BLaER1 (cell line): Measurements from ENCODE around the gene CACNA1C.

Experiments used
- H3K27ac ChIP-seq: shearing (Covaris generic); formaldehyde crosslinking; 2 replicates; pipeline ENCODE4 v1.8.1; 2022
- H3K27me3 ChIP-seq: shearing (Covaris generic); formaldehyde crosslinking; 2 replicates; pipeline ENCODE4 v1.8.1; 2022
- H3K36me3 ChIP-seq: shearing (Covaris generic); formaldehyde crosslinking; 2 replicates; pipeline ENCODE4 v1.8.1; 2022
- H3K4me1 ChIP-seq: shearing (Covaris generic); formaldehyde crosslinking; 2 replicates; pipeline ENCODE4 v1.8.1; 2022
- H3K4me2 ChIP-seq: shearing (Covaris generic); formaldehyde crosslinking; 2 replicates; pipeline ENCODE4 v1.8.1; 2022
- H3K4me3 ChIP-seq: shearing (Covaris generic); formaldehyde crosslinking; 2 replicates; pipeline ENCODE4 v1.8.1; 2022
- H3K9ac ChIP-seq: shearing (Covaris generic); formaldehyde crosslinking; 2 replicates; pipeline ENCODE4 v1.8.1; 2022
- H3K9me3 ChIP-seq: shearing (Covaris generic); formaldehyde crosslinking; 2 replicates; pipeline ENCODE4 v1.8.1; 2022
- H4K20me1 ChIP-seq: shearing (Covaris generic); formaldehyde crosslinking; 2 replicates; pipeline ENCODE4 v1.8.1; 2022
- Cebpa-rat ChIP-seq: shearing (Covaris generic); IDR thresholded peaks from 2 replicates; pipeline ENCODE4 v1.8.1; 2022

The CACNA1C gene

DNA sequence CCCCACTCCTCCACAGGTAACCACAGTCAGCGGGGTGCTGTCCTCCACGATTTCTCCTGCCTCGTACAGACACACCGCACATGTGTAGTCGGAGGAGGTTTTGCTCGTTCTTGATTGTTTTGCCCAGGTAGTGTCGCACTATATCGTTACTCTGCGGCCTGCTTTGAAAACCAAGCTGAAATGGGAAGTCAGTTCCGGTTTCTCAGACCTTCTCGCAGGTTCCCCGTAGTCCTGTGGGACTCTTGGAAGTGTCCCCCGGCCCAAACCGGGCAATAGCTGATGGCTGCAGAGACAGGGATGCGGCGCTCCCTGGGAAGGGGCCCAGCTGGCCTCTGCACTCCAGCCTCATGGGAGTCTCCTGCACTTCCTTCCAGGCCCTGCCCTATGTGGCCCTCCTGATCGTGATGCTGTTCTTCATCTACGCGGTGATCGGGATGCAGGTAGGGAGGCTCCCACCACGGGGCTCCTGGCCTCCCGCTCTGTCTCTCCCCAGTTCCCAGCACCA lies 600.7 kb downstream of the CACNA1C start:
- Histone ChIP-seq H3K36me3 (no peaks in the 10 kb centered on the region), H3K9ac (no peak overlapping the region), H3K4me2 (no peak overlapping the region), H4K20me1 (no peaks in the 10 kb centered on the region), H3K4me1 (peaks cover 22% of the 10 kb centered on the region), H3K4me3 (no peak overlapping the region), H3K27ac (no peak overlapping the region), H3K9me3 (no peaks in the 10 kb centered on the region), H3K27me3 (no peaks in the 10 kb centered on the region)
- no peak for TF ChIP-seq Cebpa-rat

DNA sequence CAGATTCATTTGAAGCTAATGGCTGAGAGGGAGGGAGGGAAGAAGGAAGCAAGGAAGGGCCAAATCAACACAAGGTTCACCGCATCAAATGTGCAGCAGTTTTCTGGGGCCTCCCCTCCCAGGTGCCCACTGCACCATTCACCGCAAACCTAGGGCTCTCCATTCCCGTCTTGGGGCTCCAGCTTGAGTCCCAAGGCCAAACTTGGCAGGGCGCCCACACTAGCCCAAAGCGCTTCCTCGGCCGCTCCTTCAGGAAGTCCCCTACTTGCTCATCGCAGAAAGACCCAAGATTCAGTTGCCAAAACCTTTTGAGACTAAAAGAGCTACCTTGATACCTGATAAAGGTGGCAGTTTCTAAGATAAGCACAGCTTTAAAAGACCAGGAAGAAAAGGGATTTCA lies 601.5 kb downstream of the CACNA1C start:
- H3K27me3 ChIP-seq, result no peaks in the 10 kb centered on the region

DNA sequence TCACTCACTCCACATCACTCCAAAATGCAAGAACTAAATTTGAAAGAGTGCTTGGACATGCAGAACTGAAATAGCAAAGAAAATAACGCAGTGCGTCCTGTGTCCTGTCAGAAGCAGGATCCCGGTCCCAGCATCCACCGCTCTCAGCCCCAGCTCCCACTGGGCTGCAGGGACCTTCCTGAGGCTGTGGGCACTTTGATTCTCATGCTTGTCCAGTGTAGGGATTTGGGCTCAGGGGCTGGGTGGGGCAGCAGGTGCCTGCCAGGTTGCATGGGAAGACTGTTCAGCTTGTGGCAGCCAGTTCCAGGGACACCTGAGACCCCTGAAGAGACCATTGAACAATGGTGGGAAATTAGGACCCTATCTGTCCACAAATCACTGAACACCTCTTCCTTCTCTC lies 602.0 kb downstream of the CACNA1C start:
- H3K27ac ChIP-seq, result no peak overlapping the region

More for the DNA sequence above, 601.5 kb downstream of the CACNA1C start:
- H3K36me3 ChIP-seq, result no peaks in the 10 kb centered on the region
- H3K9me3 ChIP-seq, result no peaks in the 10 kb centered on the region
- peaks cover 17% of the 10 kb centered on the region for H3K4me1 ChIP-seq
- TF ChIP-seq Cebpa-rat, result no peak
- no peak overlapping the region for H3K4me3 ChIP-seq
- no peak overlapping the region for H3K4me2 ChIP-seq
- H4K20me1 ChIP-seq, result no peaks in the 10 kb centered on the region
- no peak overlapping the region for H3K27ac ChIP-seq
- no peak overlapping the region for H3K9ac ChIP-seq

DNA sequence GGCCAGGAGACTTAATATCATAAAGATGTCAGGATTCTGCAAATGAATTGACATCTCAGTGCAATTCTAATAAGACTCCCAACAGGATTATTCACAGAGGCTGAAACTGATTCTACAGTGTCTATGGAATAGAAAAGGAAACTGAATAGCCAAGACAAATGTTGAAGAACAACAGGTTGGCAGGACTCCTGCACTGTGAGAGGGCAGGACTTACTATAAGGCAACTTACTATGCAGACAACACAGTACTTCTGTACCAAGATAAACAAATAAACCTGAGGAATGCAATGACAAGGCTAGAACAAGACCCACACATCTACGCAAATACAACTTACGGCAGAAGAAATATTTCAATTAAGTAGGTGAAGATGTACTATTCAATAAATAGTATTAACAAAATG lies 609.7 kb downstream of the CACNA1C start:
- Histone ChIP-seq H3K9ac (no peak overlapping the region), H4K20me1 (no peaks in the 10 kb centered on the region), H3K4me2 (no peak overlapping the region), H3K4me3 (no peak overlapping the region), H3K9me3 (no peaks in the 10 kb centered on the region), H3K27ac (no peak overlapping the region), H3K36me3 (no peaks in the 10 kb centered on the region), H3K27me3 (no peaks in the 10 kb centered on the region), H3K4me1 (no peaks in the 10 kb centered on the region)
- TF ChIP-seq Cebpa-rat, result no peak

More for the DNA sequence above, 602.0 kb downstream of the CACNA1C start:
- no peak for TF ChIP-seq Cebpa-rat
- Histone ChIP-seq H3K4me1 (peaks cover 13% of the 10 kb centered on the region), H3K9ac (no peak overlapping the region), H3K4me3 (no peak overlapping the region), H3K9me3 (no peaks in the 10 kb centered on the region), H4K20me1 (no peaks in the 10 kb centered on the region), H3K36me3 (no peaks in the 10 kb centered on the region), H3K27me3 (no peaks in the 10 kb centered on the region), H3K4me2 (no peak overlapping the region)

DNA sequence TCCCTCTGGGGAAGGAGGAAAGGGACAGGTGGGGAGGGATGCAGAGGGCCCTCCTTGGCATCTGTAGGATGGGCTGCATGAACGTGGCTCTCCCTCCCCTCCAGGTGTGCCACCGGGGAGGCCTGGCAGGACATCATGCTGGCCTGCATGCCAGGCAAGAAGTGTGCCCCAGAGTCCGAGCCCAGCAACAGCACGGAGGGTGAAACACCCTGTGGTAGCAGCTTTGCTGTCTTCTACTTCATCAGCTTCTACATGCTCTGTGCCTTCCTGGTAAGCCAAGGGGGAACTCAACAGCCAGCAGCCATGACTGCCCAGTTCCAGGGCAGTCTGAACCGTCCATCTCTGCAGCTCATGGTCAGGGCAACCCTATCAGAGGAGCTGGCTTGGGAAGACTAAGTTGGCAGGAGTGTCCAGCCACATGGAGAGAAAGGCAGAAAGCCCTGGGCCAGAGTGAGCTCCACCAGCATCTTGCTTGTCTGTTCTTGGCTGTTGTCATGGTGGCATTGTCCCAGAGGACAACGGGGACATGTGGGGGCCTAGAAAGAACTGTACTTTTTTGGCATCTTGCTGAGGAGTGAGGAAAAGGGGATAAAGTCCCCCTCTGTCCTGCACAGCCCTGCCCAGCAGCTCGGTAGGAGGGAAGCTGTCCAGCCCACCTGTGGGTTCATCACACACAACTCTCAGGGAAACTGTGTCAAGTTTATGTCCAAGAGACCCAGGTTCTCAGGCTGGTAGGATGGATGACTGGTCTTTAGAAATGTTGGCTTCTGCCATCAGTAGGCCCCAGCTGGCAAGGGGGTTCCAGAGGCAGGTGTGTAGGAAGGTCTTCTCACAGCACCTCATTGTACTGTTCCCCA lies 612.2 kb downstream of the CACNA1C start:
- Histone ChIP-seq H4K20me1 (no peaks in the 10 kb centered on the region), H3K27me3 (no peaks in the 10 kb centered on the region), H3K36me3 (no peaks in the 10 kb centered on the region)

DNA sequence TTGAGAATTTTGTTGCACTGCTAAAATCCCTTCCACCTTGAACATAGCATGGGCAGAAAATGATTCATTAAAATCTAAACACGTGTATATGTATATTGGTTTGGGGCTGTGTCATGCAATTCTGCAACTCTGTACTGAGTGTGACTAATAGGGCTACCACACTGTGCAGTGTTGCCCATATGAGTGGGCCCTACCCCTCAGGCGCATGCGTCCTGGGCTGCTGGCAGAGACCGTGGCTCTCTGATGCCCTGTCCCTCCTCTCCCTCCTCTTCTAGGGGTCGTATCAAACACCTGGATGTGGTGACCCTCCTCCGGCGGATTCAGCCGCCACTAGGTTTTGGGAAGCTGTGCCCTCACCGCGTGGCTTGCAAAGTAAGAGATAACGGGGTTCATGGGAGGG lies 613.6 kb downstream of the CACNA1C start:
- H3K4me3 ChIP-seq, result no peak overlapping the region
- H3K9me3 ChIP-seq, result no peaks in the 10 kb centered on the region
- no peaks in the 10 kb centered on the region for H3K27me3 ChIP-seq
- no peak for TF ChIP-seq Cebpa-rat
- H3K9ac ChIP-seq, result no peak overlapping the region
- H4K20me1 ChIP-seq, result no peaks in the 10 kb centered on the region
- no peak overlapping the region for H3K4me2 ChIP-seq
- no peak overlapping the region for H3K27ac ChIP-seq
- H3K36me3 ChIP-seq, result no peaks in the 10 kb centered on the region
- no peaks in the 10 kb centered on the region for H3K4me1 ChIP-seq

More for the DNA sequence above, 612.2 kb downstream of the CACNA1C start:
- Histone ChIP-seq H3K4me1 (no peaks in the 10 kb centered on the region), H3K4me3 (no peak overlapping the region), H3K4me2 (no peak overlapping the region), H3K9ac (no peak overlapping the region), H3K9me3 (no peaks in the 10 kb centered on the region), H3K27ac (no peak overlapping the region)
- no peak for TF ChIP-seq Cebpa-rat

DNA sequence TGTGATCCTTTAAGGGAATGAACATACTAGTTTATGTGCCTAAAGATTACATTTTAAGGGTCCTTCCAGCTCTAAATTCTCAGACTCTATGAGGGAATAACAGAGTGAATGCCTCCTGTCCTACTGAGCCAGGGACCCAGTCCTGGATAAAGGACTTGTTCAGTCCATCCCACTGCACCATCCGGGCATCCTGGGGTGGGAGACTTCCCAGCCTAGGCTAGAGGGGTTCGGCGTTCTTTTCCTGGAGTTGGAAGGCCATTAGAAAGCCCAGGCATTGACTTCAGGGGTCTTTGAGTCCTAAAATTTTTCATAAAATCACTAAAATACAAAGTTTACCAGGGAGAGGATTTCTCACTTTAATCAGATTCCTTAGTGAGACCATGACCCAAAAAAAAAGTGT lies 614.1 kb downstream of the CACNA1C start:
- Histone ChIP-seq H3K27ac (no peak overlapping the region), H3K9ac (no peak overlapping the region), H4K20me1 (no peaks in the 10 kb centered on the region), H3K27me3 (no peaks in the 10 kb centered on the region), H3K4me3 (no peak overlapping the region), H3K4me2 (no peak overlapping the region), H3K9me3 (no peaks in the 10 kb centered on the region), H3K4me1 (no peaks in the 10 kb centered on the region), H3K36me3 (no peaks in the 10 kb centered on the region)
- no peak for TF ChIP-seq Cebpa-rat

DNA sequence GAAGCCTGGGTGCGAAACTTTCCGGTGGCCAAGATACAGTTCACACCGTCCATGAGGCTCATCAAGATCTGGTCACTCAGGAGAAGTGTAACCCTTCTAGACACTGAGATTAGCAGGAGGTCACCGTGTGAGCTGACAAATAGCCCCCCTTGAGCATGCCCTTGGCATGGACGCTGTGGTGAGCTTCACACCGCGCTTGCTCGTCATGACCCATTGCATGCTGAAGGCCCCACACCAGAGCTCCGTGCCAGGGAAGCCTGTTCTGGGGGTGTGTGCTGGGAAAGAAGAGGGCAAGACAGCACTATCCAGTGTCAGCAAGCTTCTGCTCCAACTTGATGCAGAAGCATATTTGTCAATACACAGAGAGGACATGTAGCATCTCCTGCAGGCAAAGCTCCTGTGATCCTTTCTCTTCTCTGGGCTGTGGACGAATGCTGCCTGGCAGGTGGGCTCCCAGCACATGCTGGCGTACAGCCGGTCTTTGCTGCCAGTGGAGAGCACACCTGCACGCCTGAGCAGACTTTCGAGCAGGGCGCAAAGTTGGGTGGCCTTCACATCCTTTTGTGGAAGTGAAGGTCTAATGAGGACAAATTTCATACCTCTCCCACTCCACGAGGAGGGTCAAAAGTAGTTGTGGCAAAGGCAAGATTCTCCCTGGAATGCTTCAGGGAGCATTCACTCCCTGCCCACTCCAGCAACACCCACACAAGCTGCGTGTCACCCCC lies 615.1 kb downstream of the CACNA1C start:
- Histone ChIP-seq H4K20me1 (no peaks in the 10 kb centered on the region), H3K4me3 (no peak overlapping the region), H3K9me3 (no peaks in the 10 kb centered on the region), H3K27ac (no peak overlapping the region), H3K4me1 (no peaks in the 10 kb centered on the region), H3K4me2 (no peak overlapping the region), H3K9ac (no peak overlapping the region), H3K27me3 (no peaks in the 10 kb centered on the region), H3K36me3 (no peaks in the 10 kb centered on the region)
- TF ChIP-seq Cebpa-rat, result no peak

DNA sequence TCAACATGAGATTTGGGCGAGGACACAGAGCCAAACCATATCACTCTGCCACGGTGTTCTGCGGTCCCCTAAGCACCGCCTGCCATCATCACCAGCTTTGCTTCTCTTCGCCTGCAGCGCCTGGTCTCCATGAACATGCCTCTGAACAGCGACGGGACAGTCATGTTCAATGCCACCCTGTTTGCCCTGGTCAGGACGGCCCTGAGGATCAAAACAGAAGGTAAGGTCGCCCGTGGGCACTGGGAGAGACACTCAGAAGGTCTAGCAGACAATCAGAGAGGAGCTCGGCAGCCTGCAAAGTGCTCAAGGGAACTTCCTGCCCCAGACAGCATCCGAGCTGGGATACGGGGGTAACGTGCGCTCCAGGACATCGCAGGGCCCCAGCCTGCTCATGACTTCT lies 616.0 kb downstream of the CACNA1C start:
- no peaks in the 10 kb centered on the region for H3K9me3 ChIP-seq
- H3K4me1 ChIP-seq, result peaks cover 1% of the 10 kb centered on the region; the same call in 1 of the 2 replicates
- H3K27ac ChIP-seq, result no peak overlapping the region
- TF ChIP-seq Cebpa-rat, result no peak
- no peaks in the 10 kb centered on the region for H3K36me3 ChIP-seq
- no peak overlapping the region for H3K9ac ChIP-seq
- H3K4me2 ChIP-seq, result no peak overlapping the region
- H4K20me1 ChIP-seq, result no peaks in the 10 kb centered on the region
- no peaks in the 10 kb centered on the region for H3K27me3 ChIP-seq
- no peak overlapping the region for H3K4me3 ChIP-seq

DNA sequence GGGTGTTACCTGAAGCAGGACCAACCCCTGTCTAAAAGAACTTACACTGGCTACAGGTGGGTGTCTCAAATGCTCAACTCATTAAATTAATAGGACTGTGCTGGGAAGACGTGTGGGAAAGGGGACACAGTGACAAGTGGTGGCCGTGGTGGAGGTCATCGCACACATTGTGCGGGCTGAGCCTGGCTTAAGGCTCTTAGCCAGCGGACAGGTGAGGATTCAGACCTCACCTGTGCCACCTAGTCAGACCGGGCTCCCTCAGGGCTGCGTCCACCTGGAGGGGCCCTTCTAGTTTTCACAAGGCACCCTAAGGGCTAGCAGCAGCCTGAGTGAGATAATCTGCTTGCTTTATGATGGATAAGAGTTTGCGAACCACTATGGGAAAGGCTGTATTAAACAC lies 616.8 kb downstream of the CACNA1C start:
- Histone ChIP-seq H3K9ac (no peak overlapping the region), H4K20me1 (no peaks in the 10 kb centered on the region), H3K9me3 (no peaks in the 10 kb centered on the region), H3K4me2 (no peak overlapping the region), H3K27me3 (no peaks in the 10 kb centered on the region), H3K4me3 (no peak overlapping the region), H3K36me3 (no peaks in the 10 kb centered on the region), H3K27ac (no peak overlapping the region), H3K4me1 (peaks cover 9% of the 10 kb centered on the region)
- no peak for TF ChIP-seq Cebpa-rat
